ENCODE results near the gene SLC9A4.

GRCh38 chr2:102487761-102488462, 14.9 kb downstream of the SLC9A4 start:
- TF ChIP-seq CTCF (IDR thresholded peaks at IDR 0.05; ENCODE audit: insufficient read depth, low read length): no peak
- no peak; the same call in 1 of the 2 replicates for TF ChIP-seq POLR2AphosphoS5 (IDR thresholded peaks at IDR 0.05; ENCODE audit: low read depth)
- no peak for TF ChIP-seq REST (IDR thresholded peaks at IDR 0.05; ENCODE audit: insufficient replicate concordance, low read depth)

All from HL-60 (cell line).